Sciatic nerve (tissue), 2 donors: Measurements from ENCODE around the gene WSCD2. TPM values are rescaled to one million over a fixed set of nuclear protein-coding genes. Genes with fewer than 3 reads are reported as not detected.

Experiments
- ATAC-seq: fragments of 200-7000 bp; cut with Tn5 transposase; one replicate; pipeline ENCODE4 v1.9.1; 2020; ENCODE audit warnings: mild to moderate bottlenecking, moderate library complexity
- DNase-seq: peaks from one replicate; pipeline ENCODE4 v3.0.0-alpha.2; 2020; ENCODE audit warnings: low spot score
- intact Hi-C: fragments of 100-400 bp; cut with DNase I; formaldehyde crosslinking; loops from one replicate; pipeline ENCODE4 v1.14.2; 2022
- total RNA-seq: library from RNA; stranded (reverse); fragmentation: NEBNext Ultra II Directional; extraction: Animal tissue kit (Norgen Biotek cat#: 25700); gene quantifications from one replicate; pipeline ENCODE4 v1.2.1, GENCODE V29; 2021
- donor health status: DM: no; HTN: no; CAD: no.
- donor health status: DM: no; HTN: no; CAD: no.

The WSCD2 gene
- total RNA-seq, 1 donor from 2014 or later, result 33.0 TPM

- no peak for DNase-seq
- ATAC-seq, result no peak
- intact Hi-C loops, result no loop called here
Observed at GRCh38 chr12:108240027-108240785, 111.1 kb downstream of the WSCD2 start.

DNA sequence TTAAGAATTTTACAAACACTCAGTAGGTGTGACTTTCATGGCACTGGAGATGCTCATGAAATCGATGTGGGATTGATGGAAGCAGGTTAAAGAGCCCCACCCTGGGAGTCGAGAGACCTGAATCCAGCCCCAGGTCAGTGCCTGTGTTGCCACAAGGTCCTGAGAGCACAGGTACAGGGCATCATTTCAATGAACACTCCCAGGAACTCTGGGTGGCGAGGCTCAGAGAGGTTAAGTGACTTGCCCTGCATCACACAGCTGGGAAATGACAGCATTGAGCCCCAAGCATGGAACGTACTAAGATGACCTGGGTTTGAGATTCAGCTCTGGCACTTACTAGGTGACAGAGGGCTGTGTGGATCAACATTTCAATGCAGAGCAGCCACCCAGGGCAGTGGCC lies 111.8 kb downstream of the WSCD2 start:
- ATAC-seq (no peak), DNase-seq (no peak)
- intact Hi-C loops, result no loop called here

DNA sequence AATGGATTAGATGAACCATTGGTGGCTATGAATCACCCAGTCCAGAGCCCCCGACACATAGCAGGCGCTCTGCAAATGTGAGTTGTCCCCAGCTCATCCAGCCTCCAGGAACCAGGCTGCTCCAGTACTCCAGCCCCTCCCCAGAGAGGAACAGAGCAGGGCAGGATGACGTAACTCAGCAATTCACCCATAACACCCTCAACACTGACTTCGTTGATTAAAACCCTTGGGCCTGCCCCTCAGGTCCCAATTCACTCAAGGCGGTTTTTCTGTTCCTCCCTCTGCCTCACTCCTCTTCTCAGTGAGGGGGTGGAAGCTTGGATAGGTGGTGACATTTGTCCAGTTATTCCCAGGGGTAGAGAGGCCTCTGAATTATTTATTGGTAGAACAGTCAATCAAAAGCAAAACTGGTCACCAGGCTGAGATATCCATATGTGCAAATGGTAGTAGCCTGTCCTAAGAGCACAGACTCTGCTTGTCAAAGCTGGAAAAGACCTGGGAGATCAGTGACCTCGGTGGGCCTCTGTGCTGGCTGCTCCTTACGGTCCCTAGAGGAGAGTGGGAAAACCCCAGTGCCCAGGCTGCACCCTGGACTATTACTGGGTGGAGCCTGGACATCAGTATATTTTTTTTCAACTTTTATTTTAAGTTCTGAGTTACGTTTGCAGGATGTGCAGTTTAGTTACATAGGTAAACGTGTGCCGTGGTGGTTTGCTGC lies 113.1 kb downstream of the WSCD2 start:
- ATAC-seq, result no peak
- intact Hi-C loops, result no loop called here
- no peak for DNase-seq

DNA sequence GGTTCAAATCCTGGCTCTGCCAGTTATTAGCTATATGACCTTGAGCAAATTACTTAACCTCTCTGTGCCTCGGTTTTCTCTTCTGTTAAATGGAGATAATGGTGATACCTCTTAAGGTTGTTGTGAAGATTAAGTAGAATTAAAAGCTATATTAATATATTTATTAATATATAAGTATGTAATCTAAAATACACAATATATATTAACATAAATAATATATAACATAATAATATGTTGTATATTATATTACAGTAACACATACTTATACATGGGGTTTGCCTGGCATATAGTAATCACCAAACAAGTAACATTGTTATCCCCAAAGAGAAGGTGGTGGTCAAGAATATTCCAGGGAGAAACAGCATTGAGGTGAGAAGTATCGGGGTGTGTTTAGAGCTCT lies 118.0 kb downstream of the WSCD2 start:
- intact Hi-C loops, result no loop called here
- ATAC-seq, result no peak
- DNase-seq, result no peak

GRCh38 chr12:108248011-108248410 lies 118.9 kb downstream of the WSCD2 start:
- ATAC-seq, result no peak
- DNase-seq, result no peak
- intact Hi-C loops, result no loop called here

GRCh38 chr12:108252523-108252922 lies 123.4 kb downstream of the WSCD2 start:
- intact Hi-C loops, result no loop called here
- no peak for ATAC-seq
- DNase-seq, result no peak

DNA sequence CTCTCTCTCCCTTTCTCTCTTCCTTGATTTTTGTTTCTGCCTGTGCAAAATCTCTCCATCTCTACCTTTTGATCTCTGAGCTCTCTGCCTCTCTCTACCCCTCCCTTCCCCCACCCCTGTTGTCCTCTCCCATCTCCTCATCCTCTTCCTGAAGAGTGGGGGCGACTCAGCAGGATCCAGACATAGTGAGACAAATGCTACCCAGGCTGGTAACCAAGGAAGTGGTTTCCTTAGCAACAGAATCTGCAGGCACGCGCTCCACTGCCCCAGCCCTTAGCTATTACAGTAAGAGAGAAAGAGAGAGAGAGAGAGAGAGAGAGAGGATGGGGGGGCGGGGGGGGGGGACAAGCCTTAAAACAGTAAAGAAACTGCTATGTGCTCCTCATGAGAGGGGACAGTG lies 124.5 kb downstream of the WSCD2 start:
- DNase-seq (no peak), ATAC-seq (no peak)
- intact Hi-C loops, result no loop called here

DNA sequence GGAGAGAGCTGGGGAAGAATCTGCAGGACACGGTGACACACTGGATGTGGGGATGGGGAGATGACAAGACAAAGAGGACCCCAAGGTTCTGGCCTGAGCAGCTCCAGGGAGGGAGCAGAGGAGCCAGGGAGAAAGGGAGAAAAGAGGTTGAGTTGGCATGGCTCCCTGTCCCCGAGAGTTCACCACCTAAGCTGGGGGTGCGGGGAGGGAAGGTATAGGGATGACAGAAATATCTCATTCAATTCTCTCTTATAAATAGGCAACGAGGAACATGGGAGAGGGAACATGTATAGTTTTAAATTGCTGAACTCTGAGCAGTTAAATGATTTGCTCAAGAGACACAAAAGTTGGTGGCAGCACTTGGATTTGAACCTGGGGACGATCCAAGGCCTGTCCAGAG lies 124.9 kb downstream of the WSCD2 start:
- intact Hi-C loops, result no loop called here
- ATAC-seq (no peak), DNase-seq (no peak)

DNA sequence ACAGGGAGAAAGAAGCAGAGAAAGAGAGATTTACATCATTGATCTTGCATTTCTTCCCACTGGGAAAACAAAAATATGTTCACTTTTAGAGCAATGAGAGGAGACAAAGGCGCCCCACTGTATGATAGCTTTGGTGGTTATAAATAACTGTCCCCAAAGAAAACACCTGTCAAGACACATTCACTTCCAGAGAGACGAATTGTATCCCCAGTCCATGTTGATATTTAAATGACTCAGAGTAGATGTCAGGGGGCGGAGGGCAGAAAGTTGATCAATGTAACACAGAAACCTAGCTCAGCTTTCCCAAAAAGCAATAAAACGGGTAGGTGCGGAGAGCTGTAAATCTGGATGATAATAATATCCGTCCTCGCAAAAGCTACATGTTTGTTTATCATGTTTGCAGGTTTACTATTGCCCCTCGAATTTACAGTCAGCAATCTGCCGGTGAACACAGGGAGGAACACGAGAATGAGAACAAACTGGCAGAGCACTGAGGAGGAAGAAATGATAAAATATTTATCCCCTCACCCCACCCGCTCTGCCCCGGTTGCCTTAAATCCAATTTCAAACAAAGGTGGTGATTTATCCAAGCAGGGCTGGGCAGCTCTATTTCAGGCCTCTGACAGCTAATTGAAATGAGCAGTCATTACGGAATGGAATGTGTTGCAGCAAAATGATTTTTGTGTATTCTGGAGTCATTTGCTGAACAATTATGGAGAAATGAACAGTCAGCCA lies 125.6 kb downstream of the WSCD2 start:
- no peak for DNase-seq
- no peak for ATAC-seq
- intact Hi-C loops, result no loop called here

- ATAC-seq, result no peak
- no peak for DNase-seq
- intact Hi-C loops, result no loop called here
Observed at GRCh38 chr12:108255252-108255602, 126.1 kb downstream of the WSCD2 start.

GRCh38 chr12:108257004-108257403 lies 127.9 kb downstream of the WSCD2 start:
- no peak for ATAC-seq
- intact Hi-C loops, result no loop called here
- no peak for DNase-seq

DNA sequence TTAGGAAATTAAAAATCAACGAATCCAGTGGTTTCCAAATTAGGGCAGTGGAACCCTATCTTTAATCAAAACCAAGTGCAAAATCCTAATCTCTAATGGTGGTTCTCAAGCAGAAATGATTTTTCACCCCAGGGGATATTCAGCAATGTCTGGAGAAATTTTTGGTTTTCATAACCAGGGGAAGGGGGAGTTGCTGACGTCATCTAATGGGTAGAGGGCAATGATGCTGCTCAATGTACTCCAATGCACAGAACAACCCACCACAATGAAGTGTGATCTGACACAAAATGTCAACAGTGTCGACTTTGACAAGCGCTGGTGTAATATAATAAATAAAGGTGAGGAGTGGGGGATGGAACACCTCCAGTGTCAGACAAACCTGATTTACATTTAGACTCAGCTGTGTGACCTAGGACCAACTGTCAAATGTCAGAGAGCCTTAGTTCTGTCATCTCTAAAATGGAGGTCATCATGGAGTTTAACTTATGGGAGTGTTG lies 128.6 kb downstream of the WSCD2 start:
- ATAC-seq, result no peak
- no peak for DNase-seq
- intact Hi-C loops, result no loop called here

DNA sequence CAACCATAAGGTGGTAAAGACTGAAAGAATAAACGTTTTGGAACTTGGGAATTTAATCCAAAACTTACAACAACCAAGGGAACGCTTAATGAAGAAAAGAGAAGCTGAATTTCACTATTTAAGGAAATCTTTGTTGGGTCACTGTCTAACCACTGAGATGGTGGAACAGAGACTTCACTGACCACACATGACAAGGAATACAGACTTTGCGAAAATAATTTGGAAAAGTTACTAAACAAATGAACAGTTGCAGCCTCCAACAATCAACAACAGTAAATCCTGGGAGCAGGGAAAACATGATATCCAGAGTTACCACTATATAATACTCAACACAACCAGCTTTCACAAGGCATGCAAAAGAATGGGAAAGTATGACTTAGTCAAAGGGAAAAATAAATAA lies 131.0 kb downstream of the WSCD2 start:
- intact Hi-C loops, result no loop called here
- ATAC-seq (no peak), DNase-seq (no peak)

- no peak for DNase-seq
- intact Hi-C loops, result no loop called here
- no peak for ATAC-seq
Observed at GRCh38 chr12:108260969-108261368, 131.9 kb downstream of the WSCD2 start.

DNA sequence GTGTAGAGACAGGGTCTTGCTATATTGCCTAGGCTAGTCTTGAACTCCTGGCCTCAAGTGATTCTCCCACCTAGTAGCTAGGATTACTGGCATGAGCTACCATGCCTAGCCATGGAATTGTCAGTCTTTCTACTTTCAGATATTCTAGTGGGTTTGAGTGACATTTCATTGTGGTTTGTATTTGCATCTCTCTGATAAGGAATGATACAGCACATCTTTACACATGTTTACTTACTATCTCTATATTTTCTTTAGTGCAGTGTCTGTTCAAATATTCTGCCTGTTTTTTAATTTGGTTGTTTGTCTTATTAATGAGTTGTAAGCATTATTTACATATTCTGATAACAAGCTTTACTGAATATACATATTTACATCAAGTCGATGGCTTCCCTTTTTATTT lies 136.4 kb downstream of the WSCD2 start:
- intact Hi-C loops, result no loop called here
- ATAC-seq (no peak), DNase-seq (no peak)

- intact Hi-C loops, result no loop called here
- ATAC-seq (no peak), DNase-seq (no peak)
Observed at GRCh38 chr12:108266131-108266530, 137.0 kb downstream of the WSCD2 start.

DNA sequence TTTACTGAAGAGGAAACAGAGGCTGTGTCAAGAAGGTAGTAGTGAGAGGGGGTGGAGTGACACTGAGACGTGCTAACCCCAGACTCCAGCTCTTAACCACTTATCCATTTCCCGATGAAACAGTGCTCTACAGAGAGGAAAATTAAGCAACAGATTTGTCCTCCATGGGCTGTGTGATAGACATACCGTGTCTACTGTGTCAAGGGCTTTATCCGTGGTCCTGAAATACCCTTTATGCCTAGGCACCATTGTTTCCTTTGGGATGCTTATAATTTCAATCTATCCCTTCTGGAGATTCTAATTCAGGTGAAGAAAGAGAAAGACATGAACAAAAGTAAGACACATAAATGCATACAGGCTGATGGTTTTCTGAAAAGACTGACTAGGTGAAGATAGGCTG lies 138.4 kb downstream of the WSCD2 start:
- intact Hi-C loops, result no loop called here

DNA sequence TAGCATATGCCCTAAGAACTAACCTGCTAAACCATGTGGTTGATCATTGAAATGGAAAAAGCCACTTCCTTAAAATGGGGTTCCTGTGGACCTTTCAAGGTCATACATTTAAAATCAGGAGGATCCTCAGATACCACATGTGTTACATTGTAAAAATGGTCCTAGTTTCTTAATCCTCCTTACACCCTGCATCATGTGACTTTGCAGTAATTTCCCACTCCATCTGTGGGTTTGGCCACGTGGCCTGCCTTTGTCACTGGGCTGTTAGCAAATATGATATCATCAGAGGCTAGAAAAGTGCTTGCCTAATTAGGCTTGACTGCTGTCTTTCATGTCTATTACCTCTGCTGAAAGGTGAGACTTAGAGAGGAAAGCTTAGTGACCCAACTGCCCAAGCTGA lies 139.3 kb downstream of the WSCD2 start:
- ATAC-seq (no peak), DNase-seq (no peak)
- intact Hi-C loops, result no loop called here

More for the DNA sequence above, 138.4 kb downstream of the WSCD2 start:
- ATAC-seq (no peak), DNase-seq (no peak)

DNA sequence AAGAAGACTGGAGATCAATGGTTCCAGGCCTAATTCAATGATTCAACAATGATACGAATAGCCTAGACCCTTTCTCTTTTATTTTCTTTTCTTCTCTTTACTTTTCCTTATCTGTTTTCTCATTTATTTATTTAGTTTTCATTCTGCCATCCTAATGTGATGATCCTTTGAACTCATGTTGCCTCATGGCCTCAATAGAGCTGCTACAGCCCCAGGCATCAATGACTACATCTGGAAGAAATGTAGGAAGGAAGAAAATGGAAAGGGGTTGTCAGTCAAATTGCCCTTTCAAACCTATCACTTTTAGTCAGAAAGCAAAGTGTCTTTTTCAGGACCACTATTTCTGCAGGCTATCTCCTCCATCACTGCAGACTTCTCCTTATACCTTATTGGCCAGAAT lies 140.1 kb downstream of the WSCD2 start:
- DNase-seq (no peak), ATAC-seq (no peak)
- intact Hi-C loops, result no loop called here
